OCI-LY3 (cell line): Measurements from ENCODE around the gene MAZ.

Source experiments
- CTCF ChIP-seq: fragments of 200-600, 300-600 bp; sonication (generic); IDR thresholded peaks from 2 replicates; pipeline ENCODE4 v1.5.1; 2014; ENCODE audit warnings: antibody characterized with exemption, low read length, low read depth
- EZH2phosphoT487 ChIP-seq: fragments of 200-600 bp; shearing (Covaris generic); IDR thresholded peaks from 2 replicates; pipeline ENCODE4 v1.6.1; 2018; ENCODE audit warnings: antibody characterized with exemption, mixed run types, low read depth

GRCh38 chr16:29779474-29779873 lies 26.9 kb upstream of the MAZ start:
- TF ChIP-seq CTCF (no peak), EZH2phosphoT487 (no peak)
